Ovary (tissue), 3 donors: ENCODE measurements around the gene GHR.

Source experiments
- CTCF ChIP-seq, 3 donors: fragments of 450-650 bp in 2 of 3; fragments of 200-600 bp in 1 of 3; IDR thresholded peaks; one replicate each; pipeline versions ENCODE4 v1.5.1 to v1.8.0; 2016 to 2022; ENCODE audit warnings: antibody characterized with exemption in 3 of 3, mild to moderate bottlenecking in 1 of 3
- EP300 ChIP-seq: sonication (generic); formaldehyde crosslinking; IDR thresholded peaks from one replicate; pipeline ENCODE4 v1.6.1; 2017; ENCODE audit warnings: antibody characterized with exemption
- POLR2A ChIP-seq: fragments of 450-650 bp; IDR thresholded peaks from one replicate; pipeline ENCODE4 v1.6.1; 2017; ENCODE audit warnings: antibody characterized with exemption, mild to moderate bottlenecking, moderate library complexity
- donor health status: DM: no; HTN: no; CAD: no.

- no peak for TF ChIP-seq CTCF (IDR thresholded peaks at IDR 0.05)
- no peak for TF ChIP-seq POLR2A
- no peak for TF ChIP-seq EP300
Measured at GRCh38 chr5:42419294-42419693, 3.9 kb upstream of the GHR start.
